22Rv1 (cell line): Measurements from ENCODE around the gene BCKDHB.

Experiments
- H3K27ac ChIP-seq: fragments of 450-650 bp; 2 replicates; pipeline ENCODE4 v1.5.1; 2017
- ZFX ChIP-seq: fragments of 450-650 bp; IDR thresholded peaks from 2 replicates; pipeline ENCODE4 v1.6.1; 2017; ENCODE audit warnings: antibody characterized with exemption, borderline replicate concordance
- TF ChIP-seq, protein P1 (sequence below): fragments of 450-650 bp; IDR thresholded peaks from 2 replicates; pipeline ENCODE4 v1.5.1; 2017; ENCODE audit warnings: mild to moderate bottlenecking

Gene BCKDHB

DNA sequence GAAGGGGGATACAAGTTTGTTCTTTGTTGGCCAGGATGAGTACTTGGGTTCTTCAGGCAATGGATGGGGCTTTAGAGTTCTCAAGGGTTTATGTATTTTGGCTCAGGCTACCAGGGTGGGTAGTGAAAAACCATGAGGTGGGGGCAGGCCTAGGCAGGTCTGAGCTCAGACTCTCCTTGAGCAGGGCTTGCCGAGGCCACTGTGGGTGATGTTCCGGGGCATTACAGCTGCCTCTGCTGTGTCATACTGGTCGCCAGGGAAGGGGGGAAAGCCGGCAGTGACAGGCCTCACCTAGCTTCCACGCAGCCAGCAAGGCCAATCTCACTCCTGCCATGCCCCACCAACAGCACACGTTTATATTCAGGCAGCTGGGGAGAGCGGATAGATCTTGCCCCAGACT lies 79.6 kb downstream of the BCKDHB start:
- TF ChIP-seq, protein P1, sequence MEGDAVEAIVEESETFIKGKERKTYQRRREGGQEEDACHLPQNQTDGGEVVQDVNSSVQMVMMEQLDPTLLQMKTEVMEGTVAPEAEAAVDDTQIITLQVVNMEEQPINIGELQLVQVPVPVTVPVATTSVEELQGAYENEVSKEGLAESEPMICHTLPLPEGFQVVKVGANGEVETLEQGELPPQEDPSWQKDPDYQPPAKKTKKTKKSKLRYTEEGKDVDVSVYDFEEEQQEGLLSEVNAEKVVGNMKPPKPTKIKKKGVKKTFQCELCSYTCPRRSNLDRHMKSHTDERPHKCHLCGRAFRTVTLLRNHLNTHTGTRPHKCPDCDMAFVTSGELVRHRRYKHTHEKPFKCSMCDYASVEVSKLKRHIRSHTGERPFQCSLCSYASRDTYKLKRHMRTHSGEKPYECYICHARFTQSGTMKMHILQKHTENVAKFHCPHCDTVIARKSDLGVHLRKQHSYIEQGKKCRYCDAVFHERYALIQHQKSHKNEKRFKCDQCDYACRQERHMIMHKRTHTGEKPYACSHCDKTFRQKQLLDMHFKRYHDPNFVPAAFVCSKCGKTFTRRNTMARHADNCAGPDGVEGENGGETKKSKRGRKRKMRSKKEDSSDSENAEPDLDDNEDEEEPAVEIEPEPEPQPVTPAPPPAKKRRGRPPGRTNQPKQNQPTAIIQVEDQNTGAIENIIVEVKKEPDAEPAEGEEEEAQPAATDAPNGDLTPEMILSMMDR: no peak
- no peak for TF ChIP-seq ZFX
- no peak overlapping the region for H3K27ac ChIP-seq

DNA sequence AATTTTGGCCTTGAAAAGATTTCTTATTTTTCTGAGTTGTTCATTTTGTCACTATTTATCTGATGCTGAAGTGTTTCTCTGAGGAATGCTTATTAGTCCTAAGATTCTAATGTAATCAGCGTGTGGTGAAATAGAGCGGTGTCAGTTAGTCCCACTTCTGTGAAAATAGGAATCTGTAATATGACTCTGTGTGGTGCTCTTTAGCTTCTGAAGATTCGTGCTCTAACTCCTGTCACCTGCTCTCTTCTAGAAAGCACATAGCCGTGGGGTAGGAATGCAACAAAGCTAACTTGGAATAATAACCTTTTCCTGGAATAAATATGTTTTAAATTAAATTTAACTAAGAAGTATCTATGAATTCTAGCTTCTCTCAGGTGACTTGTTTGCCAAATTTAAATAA lies 90.4 kb downstream of the BCKDHB start:
- TF ChIP-seq ZFX: no peak
- TF ChIP-seq, protein P1: no peak
- H3K27ac ChIP-seq: no peak overlapping the region

DNA sequence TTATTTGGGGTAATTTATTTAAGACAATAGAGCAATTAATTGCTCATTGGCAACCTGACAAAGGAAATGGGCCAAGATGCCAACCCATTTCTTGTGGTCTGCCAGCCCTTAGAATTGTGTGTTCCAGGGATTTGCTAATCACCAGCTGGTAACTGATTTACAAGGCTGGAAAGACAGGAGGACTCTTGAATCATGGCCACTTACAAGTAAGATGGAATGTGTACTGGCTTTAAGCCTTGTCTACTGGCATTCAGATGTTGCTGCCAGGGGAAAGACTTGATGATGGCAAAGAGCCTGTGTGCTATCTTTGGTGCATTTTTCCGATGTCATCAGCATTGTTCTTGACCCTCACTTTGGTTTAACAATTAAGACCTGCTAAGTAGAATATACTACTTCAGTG lies 91.0 kb downstream of the BCKDHB start:
- no peak for TF ChIP-seq ZFX
- TF ChIP-seq, protein P1: no peak
- no peak overlapping the region for H3K27ac ChIP-seq

DNA sequence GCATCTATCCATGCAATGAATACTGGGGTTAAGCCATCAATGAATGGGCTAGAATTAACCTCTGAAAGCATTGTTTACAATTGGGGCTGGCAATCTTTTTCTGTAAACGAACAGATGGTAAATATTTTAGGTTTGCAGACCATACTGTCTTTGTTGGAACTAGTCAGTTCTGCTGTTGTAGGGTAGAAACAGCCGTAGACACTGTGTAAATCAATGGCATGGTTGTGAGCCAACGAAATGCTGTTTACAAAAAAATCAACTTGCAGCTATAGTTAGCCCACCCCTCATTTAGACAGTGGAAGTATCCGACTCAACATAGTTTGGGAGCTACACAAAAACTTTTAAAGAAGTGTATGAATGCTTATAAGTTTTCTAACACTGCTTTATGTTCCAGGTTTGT lies 91.5 kb downstream of the BCKDHB start:
- no peak for TF ChIP-seq ZFX
- TF ChIP-seq, protein P1: no peak
- H3K27ac ChIP-seq: no peak overlapping the region

DNA sequence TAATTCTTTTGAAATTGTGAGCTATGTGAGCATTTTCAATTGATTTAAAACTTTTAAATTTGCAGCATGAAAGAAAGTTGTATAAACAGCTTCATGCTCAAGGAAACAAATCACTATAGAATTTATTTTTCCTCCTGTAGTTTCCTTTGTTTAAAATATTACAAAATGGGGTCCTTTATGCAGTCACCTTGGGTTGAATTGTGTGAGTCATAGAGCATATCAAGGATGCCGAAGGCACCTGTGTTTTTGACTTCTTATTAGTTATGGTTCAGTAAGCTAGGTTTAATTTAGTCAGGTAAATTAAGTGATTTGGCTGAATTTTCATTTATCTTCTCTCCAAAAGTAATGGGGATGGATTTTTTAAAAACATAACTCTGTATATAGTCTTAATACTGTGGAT lies 96.8 kb downstream of the BCKDHB start:
- TF ChIP-seq, protein P1: no peak
- TF ChIP-seq ZFX: no peak
- no peak overlapping the region for H3K27ac ChIP-seq

DNA sequence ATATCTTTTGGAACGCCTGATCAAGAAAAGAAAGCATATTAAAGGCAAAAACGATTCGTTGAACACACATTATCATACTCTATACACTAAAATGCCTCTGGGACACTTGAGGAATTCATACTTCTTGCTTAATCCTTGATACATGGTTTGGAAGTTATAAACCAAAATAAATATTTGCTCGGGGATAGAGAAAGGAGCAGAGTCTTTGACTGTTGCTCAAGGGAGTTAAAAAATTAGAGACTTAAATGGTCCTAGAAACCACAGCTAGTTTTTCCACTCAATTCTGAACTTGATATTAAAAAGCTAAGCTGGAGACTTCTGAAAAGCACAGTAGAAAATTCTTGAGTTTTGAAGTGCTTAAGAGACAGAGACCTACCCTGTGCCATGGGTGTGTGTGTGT lies 98.9 kb downstream of the BCKDHB start:
- no peak for TF ChIP-seq ZFX
- TF ChIP-seq, protein P1: no peak
- no peak overlapping the region for H3K27ac ChIP-seq

DNA sequence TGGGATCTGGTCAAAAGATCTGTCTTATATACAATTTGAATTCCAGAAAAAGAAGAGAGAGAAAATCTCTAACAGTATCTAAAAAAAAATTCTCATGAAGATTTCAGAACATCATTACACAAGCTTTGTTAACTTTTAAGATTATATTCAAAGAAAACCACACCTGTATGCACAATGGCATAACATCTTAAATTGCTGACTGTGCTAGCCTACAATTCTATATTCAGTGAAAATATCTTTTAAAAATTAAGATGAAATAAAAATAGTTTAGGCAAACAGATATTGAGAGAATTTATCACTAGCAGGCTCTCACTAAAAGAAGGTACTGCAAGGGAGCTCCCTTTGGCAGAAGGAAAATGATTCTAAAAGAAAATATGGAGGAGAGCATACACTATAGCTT lies 100.3 kb downstream of the BCKDHB start:
- no peak overlapping the region for H3K27ac ChIP-seq
- TF ChIP-seq, protein P1: no peak
- no peak for TF ChIP-seq ZFX
